SU-DHL-6 (cell line): ENCODE measurements around the gene STK4.

Experiments
- H2AFZ ChIP-seq: fragments of 200-600 bp; sonication (generic); 2 replicates; pipeline ENCODE4 v1.6.1; 2014; ENCODE audit warnings: low read depth, mild to moderate bottlenecking, moderate library complexity, mixed read lengths, antibody characterized with exemption, low read length; ENCODE audit not compliant: severe bottlenecking
- H3F3A ChIP-seq: fragments of 200-600 bp; shearing (Covaris generic); 2 replicates; pipeline ENCODE4 v1.6.0; 2016; ENCODE audit warnings: antibody characterized with exemption, mild to moderate bottlenecking; ENCODE audit not compliant: insufficient read depth
- H3K27ac ChIP-seq: fragments of 200-600 bp; sonication (generic); 2 replicates; pipeline ENCODE4 v1.5.1; 2016; ENCODE audit warnings: low read depth, mild to moderate bottlenecking, low read length, moderate library complexity, mixed read lengths
- H3K27me3 ChIP-seq: fragments of 200-600 bp; sonication (generic), shearing (Covaris generic); 2 replicates; pipeline ENCODE4 v1.6.0; 2014; ENCODE audit warnings: mild to moderate bottlenecking, low read length
- H3K36me3 ChIP-seq: fragments of 200-600 bp; sonication (generic); 2 replicates; pipeline ENCODE4 v1.6.1; 2014; ENCODE audit warnings: mild to moderate bottlenecking, low read length, mixed read lengths
- H3K4me2 ChIP-seq: fragments of 300-600, 200-600 bp; shearing (Covaris generic), sonication (generic); 2 replicates; pipeline ENCODE4 v1.6.0; 2014; ENCODE audit warnings: low read length, low read depth, mild to moderate bottlenecking; ENCODE audit not compliant: poor library complexity, severe bottlenecking
- H3K4me3 ChIP-seq: fragments of 200-600 bp; sonication (generic); 2 replicates; pipeline ENCODE4 v1.5.1; 2014; ENCODE audit warnings: antibody characterized with exemption, low read length, mild to moderate bottlenecking, mixed read lengths; ENCODE audit not compliant: insufficient read depth, poor library complexity, severe bottlenecking
- H3K79me2 ChIP-seq: fragments of 200-600 bp; sonication (generic); 2 replicates; pipeline ENCODE4 v1.6.1; 2014; ENCODE audit warnings: mild to moderate bottlenecking, low read length, moderate library complexity; ENCODE audit not compliant: insufficient read depth
- H3K9ac ChIP-seq: fragments of 200-600 bp; sonication (generic); 2 replicates; pipeline ENCODE4 v1.7.0; 2014; ENCODE audit warnings: mild to moderate bottlenecking, low read length
- H3K9me2 ChIP-seq: fragments of 200-600 bp; sonication (generic); replicated peaks from 2 replicates; pipeline ENCODE4 v1.6.1; 2014; ENCODE audit warnings: low read length; ENCODE audit not compliant: insufficient read depth
- H3K9me3 ChIP-seq: fragments of 200-600 bp; sonication (generic); 2 replicates; pipeline ENCODE4 v1.6.1; 2014; ENCODE audit warnings: low read length, mixed read lengths; ENCODE audit not compliant: insufficient read depth
- H4K20me1 ChIP-seq: fragments of 200-600 bp; sonication (generic); 2 replicates; pipeline ENCODE4 v1.6.1; 2014; ENCODE audit warnings: low read depth, mild to moderate bottlenecking, antibody characterized with exemption, low read length, moderate library complexity, mixed read lengths
- EZH2phosphoT487 ChIP-seq: fragments of 200-600 bp; sonication (generic), shearing (Covaris generic); conservative IDR thresholded peaks from 2 replicates; pipeline ENCODE4 v1.6.1; 2018; ENCODE audit warnings: mild to moderate bottlenecking, antibody characterized with exemption, low read length, moderate library complexity, mixed read lengths
- TF ChIP-seq, protein P1 (sequence below): fragments of 200-600 bp; sonication (generic); IDR thresholded peaks from one replicate; pipeline ENCODE4 v1.5.1; 2017; ENCODE audit warnings: antibody characterized with exemption, mild to moderate bottlenecking, low read length, moderate library complexity; ENCODE audit not compliant: insufficient read depth, poor library complexity, severe bottlenecking

The STK4 gene

GRCh38 chr20:45124365-45124764 lies 158.1 kb downstream of the STK4 start, which contains the start of gene WFDC12:
Gene WFDC12, minus strand, starts transcription at chr20:45124465. Its CDS starts 18 bp downstream, at chr20:45124447.
- H2AFZ ChIP-seq = no peak within 1 kb of the TSS

GRCh38 chr20:45128099-45128498 lies 161.8 kb downstream of the STK4 start:
- Histone ChIP-seq H3K4me2 (no peak overlapping the region), H3K27me3 (no peaks in the 10 kb centered on the region), H3F3A (no peaks in the 10 kb centered on the region), H3K27ac (no peak overlapping the region), H3K79me2 (no peaks in the 10 kb centered on the region), H3K4me3 (no peak overlapping the region), H3K36me3 (no peaks in the 10 kb centered on the region), H3K9me2 (no peaks in the 10 kb centered on the region), H2AFZ (no peak overlapping the region), H3K9me3 (no peaks in the 10 kb centered on the region), H4K20me1 (no peaks in the 10 kb centered on the region), H3K9ac (no peak overlapping the region)
- TF ChIP-seq, protein P1, sequence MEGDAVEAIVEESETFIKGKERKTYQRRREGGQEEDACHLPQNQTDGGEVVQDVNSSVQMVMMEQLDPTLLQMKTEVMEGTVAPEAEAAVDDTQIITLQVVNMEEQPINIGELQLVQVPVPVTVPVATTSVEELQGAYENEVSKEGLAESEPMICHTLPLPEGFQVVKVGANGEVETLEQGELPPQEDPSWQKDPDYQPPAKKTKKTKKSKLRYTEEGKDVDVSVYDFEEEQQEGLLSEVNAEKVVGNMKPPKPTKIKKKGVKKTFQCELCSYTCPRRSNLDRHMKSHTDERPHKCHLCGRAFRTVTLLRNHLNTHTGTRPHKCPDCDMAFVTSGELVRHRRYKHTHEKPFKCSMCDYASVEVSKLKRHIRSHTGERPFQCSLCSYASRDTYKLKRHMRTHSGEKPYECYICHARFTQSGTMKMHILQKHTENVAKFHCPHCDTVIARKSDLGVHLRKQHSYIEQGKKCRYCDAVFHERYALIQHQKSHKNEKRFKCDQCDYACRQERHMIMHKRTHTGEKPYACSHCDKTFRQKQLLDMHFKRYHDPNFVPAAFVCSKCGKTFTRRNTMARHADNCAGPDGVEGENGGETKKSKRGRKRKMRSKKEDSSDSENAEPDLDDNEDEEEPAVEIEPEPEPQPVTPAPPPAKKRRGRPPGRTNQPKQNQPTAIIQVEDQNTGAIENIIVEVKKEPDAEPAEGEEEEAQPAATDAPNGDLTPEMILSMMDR = no peak

More at GRCh38 chr20:45124365-45124764, 158.1 kb downstream of the STK4 start, which contains the start of gene WFDC12:
- no peak within 1 kb of the TSS for H3K27ac ChIP-seq
- H3K36me3 ChIP-seq = no peaks in the 10 kb centered on the region
- no peak within 1 kb of the TSS for H3K4me2 ChIP-seq
- no peaks in the 10 kb centered on the region for H3K9me3 ChIP-seq
- H3F3A ChIP-seq = no peaks in the 10 kb centered on the region
- H3K9me2 ChIP-seq = no peaks in the 10 kb centered on the region
- H3K4me3 ChIP-seq = no peak within 1 kb of the TSS
- no peak within 1 kb of the TSS for H3K9ac ChIP-seq
- H3K79me2 ChIP-seq = no peaks in the 10 kb centered on the region
- no peak for TF ChIP-seq EZH2phosphoT487
- TF ChIP-seq, protein P1 = no peak
- no peaks in the 10 kb centered on the region for H3K27me3 ChIP-seq
- H4K20me1 ChIP-seq = no peaks in the 10 kb centered on the region
